A549 (cell line): ENCODE results near the gene NUP42. TPM values are rescaled to one million over a fixed set of nuclear protein-coding genes. Genes with fewer than 3 reads are reported as not detected.

Source experiments
- ATAC-seq, 2 experiments: fragments of 200-7000 bp in 1 of 2; fragments of >200 bp in 1 of 2; cut with Nextera tagmentation in 1 of 2; cut with Tn5 transposase in 1 of 2; 3 replicates each; pipeline versions ENCODE4 v1.8.0 to v1.9.1; 2018 to 2020; ENCODE audit warnings: mild to moderate bottlenecking in 1 of 2, moderate library complexity in 1 of 2
- CTCF ChIA-PET: fragments of 300-600 bp; sonication (Branson Sonifier 250); formaldehyde crosslinking; extraction: SDS; loops from one replicate; lab custom pipeline; 2021; ENCODE audit warnings: antibody characterized with exemption, inconsistent platforms; lab: Yijun Ruan, JAX
- POLR2A ChIA-PET: fragments of 350-600 bp; formaldehyde crosslinking; extraction: SDS; loops from one replicate; lab custom pipeline; 2021; ENCODE audit warnings: antibody characterized with exemption, inconsistent platforms; lab: Yijun Ruan, JAX
- DNase-seq, 2 experiments: peaks; one replicate each; pipeline versions ENCODE4 v3.0.0 to v3.0.0-alpha.2; 2011 to 2016; ENCODE audit warnings: low read depth in 1 of 2, low spot score in 1 of 2
- FAIRE-seq: peaks from 2 replicates; lab custom pipeline; 2011; peaks lifted over from hg19 to GRCh38; lab: Jason Lieb, UNC
- H3K27ac ChIP-seq, 2 experiments: fragments of >200 bp; sonication (Bioruptor Twin); formaldehyde crosslinking; 3 replicates each; pipeline ENCODE4 v1.5.1; 2016 to 2017
- H3K4me1 ChIP-seq: fragments of >200 bp; sonication (Bioruptor Twin); formaldehyde crosslinking; 3 replicates; pipeline ENCODE4 v1.6.1; 2016
- H3K4me2 ChIP-seq: fragments of >200 bp; sonication (Bioruptor Twin); formaldehyde crosslinking; 3 replicates; pipeline ENCODE4 v1.6.1; 2016
- H3K4me3 ChIP-seq: fragments of >200 bp; sonication (Bioruptor Twin); formaldehyde crosslinking; 3 replicates; pipeline ENCODE4 v1.5.1; 2016
- H3K9me3 ChIP-seq: fragments of >200 bp; sonication (Bioruptor Twin); formaldehyde crosslinking; 3 replicates; pipeline ENCODE4 v1.6.1; 2016
- ATOH8 ChIP-seq: fragments of 250-450 bp; sonication (Bioruptor Pico); IDR thresholded peaks from 2 replicates; pipeline ENCODE4 v1.5.0; 2020; ENCODE audit warnings: low read depth, mild to moderate bottlenecking, moderate library complexity
- BCL3 ChIP-seq: fragments of >200 bp; sonication (Bioruptor Twin); formaldehyde crosslinking; IDR thresholded peaks from 3 replicates; pipeline ENCODE4 v1.6.1; 2016
- E2F6 ChIP-seq: IDR thresholded peaks from 2 replicates; pipeline ENCODE4 v1.6.1; 2012; ENCODE audit warnings: low read depth, borderline replicate concordance
- ELK1 ChIP-seq: fragments of 150-350 bp; IDR thresholded peaks from 2 replicates; pipeline ENCODE4 v1.6.1; 2014; ENCODE audit warnings: low read depth, mild to moderate bottlenecking, low read length
- FOXS1 ChIP-seq: fragments of 250-450 bp; sonication (Bioruptor Pico); IDR thresholded peaks from 2 replicates; pipeline ENCODE4 v1.5.0; 2020; ENCODE audit warnings: mild to moderate bottlenecking, moderate library complexity
- HDAC2 ChIP-seq: fragments of 200-600 bp; sonication (generic); IDR thresholded peaks from 2 replicates; pipeline ENCODE4 v1.6.1; 2016
- HES2 ChIP-seq: fragments of >200 bp; sonication (Bioruptor Twin); formaldehyde crosslinking; IDR thresholded peaks from 2 replicates; pipeline ENCODE4 v1.6.1; 2016
- JUNB ChIP-seq: fragments of >200 bp; sonication (Bioruptor Twin); formaldehyde crosslinking; IDR thresholded peaks from 2 replicates; pipeline ENCODE4 v1.6.1; 2016
- NFE2L2 ChIP-seq: fragments of 150-350 bp; conservative IDR thresholded peaks from 2 replicates; pipeline ENCODE4 v1.6.1; 2014; ENCODE audit warnings: low read length
- PBX3 ChIP-seq: IDR thresholded peaks from 2 replicates; pipeline ENCODE4 v1.6.1; 2012
- POLR2A ChIP-seq: IDR thresholded peaks from 2 replicates; pipeline ENCODE4 v1.6.1; 2012; ENCODE audit warnings: mild to moderate bottlenecking, low read length
- RCOR1 ChIP-seq: fragments of 150-350 bp; IDR thresholded peaks from 2 replicates; pipeline ENCODE4 v1.6.1; 2014; ENCODE audit warnings: antibody characterized with exemption, low read length, low read depth
- REST ChIP-seq: fragments of 200-600 bp; sonication (generic); IDR thresholded peaks from 2 replicates; pipeline ENCODE4 v1.6.1; 2016; ENCODE audit warnings: antibody characterized with exemption, mild to moderate bottlenecking, moderate library complexity
- RFX5 ChIP-seq: fragments of 450-650 bp; IDR thresholded peaks from 2 replicates; pipeline ENCODE4 v1.7.1; 2014; ENCODE audit warnings: antibody characterized with exemption, mild to moderate bottlenecking, moderate library complexity
- RNF2 ChIP-seq: fragments of 200-600 bp; sonication (generic); IDR thresholded peaks from 2 replicates; pipeline ENCODE4 v1.6.1; 2016; ENCODE audit warnings: low read depth, mild to moderate bottlenecking, antibody characterized with exemption, moderate library complexity, borderline replicate concordance
- SREBF2 ChIP-seq: fragments of 450-650 bp; IDR thresholded peaks from 2 replicates; pipeline ENCODE4 v1.6.1; 2014; ENCODE audit warnings: mild to moderate bottlenecking, moderate library complexity
- TP53 ChIP-seq: fragments of 250-450 bp; sonication (Bioruptor Pico); IDR thresholded peaks from 2 replicates; pipeline ENCODE4 v1.5.0; 2021; ENCODE audit warnings: mild to moderate bottlenecking, moderate library complexity
- WGBS: methylation state at CpG from one replicate; pipeline ENCODE4 v1.1.6; 2017; ENCODE audit errors: missing lambda C conversion rate; 5-methylcytosine and 5-hydroxymethylcytosine counted together
- polyA plus RNA-seq, 4 experiments: library from polyadenylated mRNA; depleted of rRNA in 3 of 4; stranded (reverse); fragments of >200 nt; fragmentation: RNase III in 1 of 4; extraction: RNeasy Plus Mini Kit Qiagen cat#74134 plus additional on column Dnase treatment in 1 of 4; gene quantifications; 2 replicates in 3 of 4; 3 replicates in 1 of 4; pipeline ENCODE4 v1.2.3, GENCODE V29; 2011 to 2017

Gene NUP42
- polyA plus RNA-seq, 2 of the 4 experiments (the other 2 are of a cell fraction) = 26.5 to 27.7 TPM

- H3K4me1 ChIP-seq = no peaks in the 10 kb centered on the region
- WGBS = 94% methylated on average over 1 of the region's 1 CpG
- FAIRE-seq = peak; percentile 18
Observed at GRCh38 chr7:23136216-23136615, 45.6 kb upstream of the NUP42 start.

GRCh38 chr7:23157679-23158078 lies 24.2 kb upstream of the NUP42 start:
- TF ChIP-seq PBX3 (no peak), NFE2L2 (no peak), POLR2A (no peak), ELK1 (no peak)
- Histone ChIP-seq H3K4me2 (no peak overlapping the region), H3K9me3 (no peaks in the 10 kb centered on the region), H3K4me1 (no peaks in the 10 kb centered on the region), H3K4me3 (no peak overlapping the region), H3K27ac (no peak overlapping the region)
- no peak for ATAC-seq
- DNase-seq = no peak
- WGBS = 61% methylated on average over 6 of the region's 6 CpGs
- ChIA-PET CTCF (interaction anchor here (1.3 to 1.4 kb wide), 2 partner anchors 18 to 102 kb away, joined by 4 read pairs; no protein-coding TSS in a partner anchor), POLR2A (no interaction called here)
- FAIRE-seq = no peak

More at GRCh38 chr7:23136216-23136615, 45.6 kb upstream of the NUP42 start:
- no peak overlapping the region for H3K4me3 ChIP-seq
- ChIA-PET POLR2A (no interaction called here), CTCF (no interaction called here)
- ATAC-seq (no peak), DNase-seq (no peak)
- H3K27ac ChIP-seq = no peak overlapping the region
- TF ChIP-seq RCOR1 = no peak
- no peak for TF ChIP-seq HES2
- no peak for TF ChIP-seq SREBF2
- H3K9me3 ChIP-seq = no peaks in the 10 kb centered on the region
- H3K4me2 ChIP-seq = no peak overlapping the region

- H3K4me3 ChIP-seq = no peak overlapping the region
- H3K9me3 ChIP-seq = no peaks in the 10 kb centered on the region
- DNase-seq (no peak), ATAC-seq (no peak), FAIRE-seq (no peak)
- ChIA-PET POLR2A (no interaction called here), CTCF (interaction anchor here (1.4 kb wide), 1 partner anchor 17 kb away, joined by 4 read pairs; no protein-coding TSS in a partner anchor)
- no peaks in the 10 kb centered on the region for H3K4me1 ChIP-seq
- WGBS = 86% methylated on average over 2 of the region's 2 CpGs
- TF ChIP-seq HDAC2 (no peak), ATOH8 (no peak)
- H3K27ac ChIP-seq = no peak overlapping the region
- H3K4me2 ChIP-seq = no peak overlapping the region
Observed at GRCh38 chr7:23158546-23158945, 23.3 kb upstream of the NUP42 start.

- no peaks in the 10 kb centered on the region for H3K4me1 ChIP-seq
- no peak for DNase-seq
- no peak overlapping the region for H3K4me2 ChIP-seq
- CTCF ChIA-PET = no interaction called here
- no peaks in the 10 kb centered on the region for H3K9me3 ChIP-seq
- POLR2A ChIA-PET = no interaction called here
- FAIRE-seq = no peak
- 93% methylated on average over 1 of the region's 1 CpG for WGBS
- TF ChIP-seq TP53 (CRISPR knock-in tag) = no peak
- no peak for TF ChIP-seq FOXS1
- no peak for TF ChIP-seq PBX3
- no peak for TF ChIP-seq REST
- no peak for TF ChIP-seq RFX5
- no peak for TF ChIP-seq BCL3
- TF ChIP-seq E2F6 = no peak
- TF ChIP-seq RNF2 = no peak
- no peak for TF ChIP-seq JUNB
- no peak overlapping the region for H3K4me3 ChIP-seq
- H3K27ac ChIP-seq = no peak overlapping the region
- no peak for ATAC-seq
Observed at GRCh38 chr7:23161482-23161881, 20.4 kb upstream of the NUP42 start.
